Neural cell (in vitro differentiated cells): Measurements from ENCODE around the gene SPTBN1. TPM values are rescaled to one million over a fixed set of nuclear protein-coding genes. Genes with fewer than 3 reads are reported as not detected.

ENCODE experiments used
- H2AFZ ChIP-seq: fragments of 200-600, 300-800 bp; sonication (generic), shearing (Covaris generic); 2 replicates; pipeline ENCODE4 v1.6.0; 2014; ENCODE audit warnings: low read depth, mild to moderate bottlenecking, antibody characterized with exemption, low read length, moderate library complexity
- H3F3A ChIP-seq: fragments of 200-600 bp; shearing (Covaris generic); 2 replicates; pipeline ENCODE4 v1.6.1; 2016; ENCODE audit warnings: mild to moderate bottlenecking, moderate library complexity, mixed read lengths, antibody characterized with exemption, low read length; ENCODE audit not compliant: insufficient read depth, poor library complexity, severe bottlenecking
- H3K27ac ChIP-seq: fragments of 200-600, 300-800 bp; sonication (generic), shearing (Covaris generic); 2 replicates; pipeline ENCODE4 v1.5.1; 2014; ENCODE audit warnings: mild to moderate bottlenecking, low read length, moderate library complexity
- H3K27me3 ChIP-seq: fragments of 300-800, 200-600 bp; sonication (generic), shearing (Covaris generic); 2 replicates; pipeline ENCODE4 v1.6.0; 2014; ENCODE audit warnings: mild to moderate bottlenecking, low read depth, low read length, moderate library complexity; ENCODE audit not compliant: insufficient read depth
- H3K36me3 ChIP-seq: fragments of 300-800, 200-600 bp; sonication (generic), shearing (Covaris generic); 2 replicates; pipeline ENCODE4 v1.5.1; 2014; ENCODE audit warnings: mild to moderate bottlenecking, antibody characterized with exemption, low read length, moderate library complexity; ENCODE audit not compliant: insufficient read depth
- H3K4me2 ChIP-seq: fragments of 300-800, 200-600 bp; sonication (generic), shearing (Covaris generic); 2 replicates; pipeline ENCODE4 v1.6.0; 2014; ENCODE audit warnings: mild to moderate bottlenecking, low read length
- H3K4me3 ChIP-seq: fragments of 300-800, 200-600 bp; sonication (generic), shearing (Covaris generic); 2 replicates; pipeline ENCODE4 v1.5.1; 2014; ENCODE audit warnings: mild to moderate bottlenecking, low read length, moderate library complexity
- H3K79me2 ChIP-seq: fragments of 200-600 bp; shearing (Covaris generic); replicated peaks from 2 replicates; pipeline ENCODE4 v1.6.0; 2014; ENCODE audit warnings: mild to moderate bottlenecking, low read length, moderate library complexity; ENCODE audit not compliant: insufficient read depth
- H3K9ac ChIP-seq: fragments of 300-800, 200-600 bp; sonication (generic), shearing (Covaris generic); 2 replicates; pipeline ENCODE4 v1.6.1; 2016; ENCODE audit warnings: mild to moderate bottlenecking, low read length, mixed read lengths
- H3K9me2 ChIP-seq: fragments of 200-600 bp; shearing (Covaris generic); 2 replicates; pipeline ENCODE4 v1.6.1; 2016; ENCODE audit warnings: mild to moderate bottlenecking, low read length, mixed read lengths; ENCODE audit not compliant: insufficient read depth
- H3K9me3 ChIP-seq: fragments of 200-600, 300-800 bp; sonication (generic), shearing (Covaris generic); 2 replicates; pipeline ENCODE4 v1.6.1; 2016; ENCODE audit warnings: mild to moderate bottlenecking, mixed run types, low read length, moderate library complexity, mixed read lengths
- H4K20me1 ChIP-seq: fragments of 200-600 bp; shearing (Covaris generic); 2 replicates; pipeline ENCODE4 v1.6.1; 2016; ENCODE audit warnings: mild to moderate bottlenecking, mixed run types; ENCODE audit not compliant: insufficient read depth
- EP300 ChIP-seq: fragments of 450-650 bp; conservative IDR thresholded peaks from 2 replicates; pipeline ENCODE4 v1.6.1; 2014; ENCODE audit warnings: antibody characterized with exemption, mild to moderate bottlenecking, moderate library complexity; ENCODE audit not compliant: poor library complexity, severe bottlenecking
- EZH2 ChIP-seq: fragments of 200-600, 300-800 bp; shearing (Covaris generic), sonication (generic); IDR thresholded peaks from 2 replicates; pipeline ENCODE4 v1.6.1; 2014; ENCODE audit warnings: antibody characterized with exemption, low read length, borderline replicate concordance, mild to moderate bottlenecking; ENCODE audit not compliant: insufficient read depth, poor library complexity, severe bottlenecking
- MXI1 ChIP-seq: fragments of 450-650 bp; conservative IDR thresholded peaks from 2 replicates; pipeline ENCODE4 v1.6.1; 2014; ENCODE audit warnings: antibody characterized with exemption, mild to moderate bottlenecking; ENCODE audit not compliant: poor library complexity, severe bottlenecking
- POLR2AphosphoS5 ChIP-seq: IDR thresholded peaks from 2 replicates; pipeline ENCODE4 v1.6.1; 2012
- RAD21 ChIP-seq: fragments of 450-650 bp; conservative IDR thresholded peaks from 2 replicates; pipeline ENCODE4 v1.6.1; 2014; ENCODE audit warnings: antibody characterized with exemption, mild to moderate bottlenecking, moderate library complexity
- SMC3 ChIP-seq: fragments of 450-650 bp; conservative IDR thresholded peaks from 2 replicates; pipeline ENCODE4 v1.6.1; 2014; ENCODE audit warnings: antibody characterized with exemption, mild to moderate bottlenecking, moderate library complexity; ENCODE audit not compliant: poor library complexity
- TAF1 ChIP-seq: IDR thresholded peaks from 2 replicates; pipeline ENCODE4 v1.6.1; 2012; ENCODE audit warnings: low read depth
- polyA plus RNA-seq: library from polyadenylated mRNA; depleted of rRNA; stranded (reverse); fragments of >200 nt; gene quantifications from 2 replicates; pipeline ENCODE4 v1.2.3, GENCODE V29; 2014
- TF ChIP-seq, protein P1 (sequence below): IDR thresholded peaks from 2 replicates; pipeline ENCODE4 v1.6.1; 2012; ENCODE audit warnings: borderline replicate concordance
- TF ChIP-seq, protein P2 (sequence below): fragments of 450-650 bp; IDR thresholded peaks from 2 replicates; pipeline ENCODE4 v1.5.1; 2014; ENCODE audit warnings: antibody characterized with exemption, mild to moderate bottlenecking, moderate library complexity; ENCODE audit not compliant: poor library complexity, severe bottlenecking

Gene SPTBN1
- polyA plus RNA-seq, 1 donor from 2014 or later, result 92.1 TPM

DNA sequence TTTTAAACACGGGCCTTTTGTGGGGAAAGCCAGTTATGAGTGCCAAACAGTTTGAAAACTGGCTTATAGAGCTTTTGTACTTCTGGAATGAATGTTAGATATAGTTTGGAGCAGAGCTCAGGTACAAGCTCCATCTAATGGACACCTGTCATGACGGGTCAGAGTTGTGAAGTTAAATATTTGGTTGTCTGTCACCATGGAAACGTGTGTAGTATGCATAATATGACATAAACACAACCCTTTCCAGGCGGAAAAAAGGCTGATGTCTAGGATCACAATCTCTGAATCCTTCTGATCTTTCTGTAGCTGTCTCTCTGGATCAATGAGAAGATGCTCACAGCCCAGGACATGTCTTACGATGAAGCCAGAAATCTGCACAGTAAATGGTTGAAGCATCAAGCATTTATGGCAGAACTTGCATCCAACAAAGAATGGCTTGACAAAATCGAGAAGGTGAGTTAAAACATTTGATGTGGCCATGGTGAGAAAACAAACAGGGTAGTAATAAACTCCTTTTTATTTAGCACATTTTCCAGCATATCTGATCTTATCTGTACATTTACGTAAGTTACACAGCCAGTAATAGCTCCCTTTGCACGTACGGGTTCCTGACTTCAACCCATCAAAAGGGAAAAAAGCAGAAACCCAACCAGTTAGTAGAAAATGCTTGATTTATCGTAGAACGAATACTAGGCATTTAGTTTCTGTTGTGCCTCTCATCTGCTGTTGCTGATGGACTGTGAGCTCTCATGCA, 186.7 kb downstream of the SPTBN1 start:
- Histone ChIP-seq H3F3A (no peaks in the 10 kb centered on the region), H3K36me3 (peaks cover 14% of the 10 kb centered on the region), H2AFZ (no peak overlapping the region), H3K9me2 (no peaks in the 10 kb centered on the region), H3K4me3 (no peak overlapping the region), H3K27ac (no peak overlapping the region), H3K9me3 (no peaks in the 10 kb centered on the region), H4K20me1 (peaks cover 4% of the 10 kb centered on the region), H3K79me2 (no peaks in the 10 kb centered on the region), H3K4me2 (no peak overlapping the region), H3K27me3 (no peaks in the 10 kb centered on the region), H3K9ac (no peak overlapping the region)
- no peak for TF ChIP-seq SMC3
- TF ChIP-seq TAF1, result no peak

GRCh38 chr2:54644236-54644635, 188.1 kb downstream of the SPTBN1 start:
- no peaks in the 10 kb centered on the region for H3K9me3 ChIP-seq
- H2AFZ ChIP-seq, result no peak overlapping the region
- no peaks in the 10 kb centered on the region for H4K20me1 ChIP-seq
- H3K27me3 ChIP-seq, result no peaks in the 10 kb centered on the region
- H3K4me2 ChIP-seq, result no peak overlapping the region
- H3K27ac ChIP-seq, result no peak overlapping the region
- no peaks in the 10 kb centered on the region for H3K9me2 ChIP-seq
- no peak overlapping the region for H3K4me3 ChIP-seq
- H3K9ac ChIP-seq, result no peak overlapping the region
- H3K79me2 ChIP-seq, result no peaks in the 10 kb centered on the region
- TF ChIP-seq MXI1 (no peak), EZH2 (no peak), RAD21 (no peak), TAF1 (no peak), POLR2AphosphoS5 (no peak), SMC3 (no peak), EP300 (no peak)
- TF ChIP-seq, protein P1, sequence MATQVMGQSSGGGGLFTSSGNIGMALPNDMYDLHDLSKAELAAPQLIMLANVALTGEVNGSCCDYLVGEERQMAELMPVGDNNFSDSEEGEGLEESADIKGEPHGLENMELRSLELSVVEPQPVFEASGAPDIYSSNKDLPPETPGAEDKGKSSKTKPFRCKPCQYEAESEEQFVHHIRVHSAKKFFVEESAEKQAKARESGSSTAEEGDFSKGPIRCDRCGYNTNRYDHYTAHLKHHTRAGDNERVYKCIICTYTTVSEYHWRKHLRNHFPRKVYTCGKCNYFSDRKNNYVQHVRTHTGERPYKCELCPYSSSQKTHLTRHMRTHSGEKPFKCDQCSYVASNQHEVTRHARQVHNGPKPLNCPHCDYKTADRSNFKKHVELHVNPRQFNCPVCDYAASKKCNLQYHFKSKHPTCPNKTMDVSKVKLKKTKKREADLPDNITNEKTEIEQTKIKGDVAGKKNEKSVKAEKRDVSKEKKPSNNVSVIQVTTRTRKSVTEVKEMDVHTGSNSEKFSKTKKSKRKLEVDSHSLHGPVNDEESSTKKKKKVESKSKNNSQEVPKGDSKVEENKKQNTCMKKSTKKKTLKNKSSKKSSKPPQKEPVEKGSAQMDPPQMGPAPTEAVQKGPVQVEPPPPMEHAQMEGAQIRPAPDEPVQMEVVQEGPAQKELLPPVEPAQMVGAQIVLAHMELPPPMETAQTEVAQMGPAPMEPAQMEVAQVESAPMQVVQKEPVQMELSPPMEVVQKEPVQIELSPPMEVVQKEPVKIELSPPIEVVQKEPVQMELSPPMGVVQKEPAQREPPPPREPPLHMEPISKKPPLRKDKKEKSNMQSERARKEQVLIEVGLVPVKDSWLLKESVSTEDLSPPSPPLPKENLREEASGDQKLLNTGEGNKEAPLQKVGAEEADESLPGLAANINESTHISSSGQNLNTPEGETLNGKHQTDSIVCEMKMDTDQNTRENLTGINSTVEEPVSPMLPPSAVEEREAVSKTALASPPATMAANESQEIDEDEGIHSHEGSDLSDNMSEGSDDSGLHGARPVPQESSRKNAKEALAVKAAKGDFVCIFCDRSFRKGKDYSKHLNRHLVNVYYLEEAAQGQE, result no peak
- TF ChIP-seq, protein P2, sequence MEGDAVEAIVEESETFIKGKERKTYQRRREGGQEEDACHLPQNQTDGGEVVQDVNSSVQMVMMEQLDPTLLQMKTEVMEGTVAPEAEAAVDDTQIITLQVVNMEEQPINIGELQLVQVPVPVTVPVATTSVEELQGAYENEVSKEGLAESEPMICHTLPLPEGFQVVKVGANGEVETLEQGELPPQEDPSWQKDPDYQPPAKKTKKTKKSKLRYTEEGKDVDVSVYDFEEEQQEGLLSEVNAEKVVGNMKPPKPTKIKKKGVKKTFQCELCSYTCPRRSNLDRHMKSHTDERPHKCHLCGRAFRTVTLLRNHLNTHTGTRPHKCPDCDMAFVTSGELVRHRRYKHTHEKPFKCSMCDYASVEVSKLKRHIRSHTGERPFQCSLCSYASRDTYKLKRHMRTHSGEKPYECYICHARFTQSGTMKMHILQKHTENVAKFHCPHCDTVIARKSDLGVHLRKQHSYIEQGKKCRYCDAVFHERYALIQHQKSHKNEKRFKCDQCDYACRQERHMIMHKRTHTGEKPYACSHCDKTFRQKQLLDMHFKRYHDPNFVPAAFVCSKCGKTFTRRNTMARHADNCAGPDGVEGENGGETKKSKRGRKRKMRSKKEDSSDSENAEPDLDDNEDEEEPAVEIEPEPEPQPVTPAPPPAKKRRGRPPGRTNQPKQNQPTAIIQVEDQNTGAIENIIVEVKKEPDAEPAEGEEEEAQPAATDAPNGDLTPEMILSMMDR, result no peak
- H3K36me3 ChIP-seq, result peaks cover 20% of the 10 kb centered on the region
- H3F3A ChIP-seq, result no peaks in the 10 kb centered on the region
